HG03159 (cell line): ENCODE results near the gene SURF1.

Source experiments
- ATAC-seq: cut with Tn5 transposase; IDR thresholded peaks from one replicate; pipeline ENCODE4 v1.9.1; 2021; ENCODE audit warnings: mild to moderate bottlenecking, moderate library complexity; ENCODE audit not compliant: unreplicated experiment

SURF1 gene

DNA sequence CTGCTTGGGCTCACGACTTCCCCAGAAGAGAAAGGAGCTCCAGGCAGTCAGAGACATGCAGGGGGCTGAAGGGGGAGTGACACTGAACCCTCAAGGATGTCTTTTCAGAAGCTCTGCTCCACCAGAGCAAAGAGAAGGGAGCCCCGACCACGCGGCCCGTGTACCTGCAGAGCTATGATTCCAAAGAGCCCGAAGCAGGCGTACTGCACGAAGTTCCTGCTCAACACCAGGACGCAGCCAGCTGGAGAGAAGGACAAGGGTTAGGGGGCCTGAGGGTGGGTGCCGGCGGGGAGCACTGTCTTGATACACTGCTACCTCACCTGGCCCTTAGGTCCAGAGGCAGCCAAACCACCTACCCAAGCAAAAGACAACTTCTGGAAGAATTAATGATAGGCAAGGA lies 10.1 kb upstream of the SURF1 start:
- no peak for ATAC-seq

DNA sequence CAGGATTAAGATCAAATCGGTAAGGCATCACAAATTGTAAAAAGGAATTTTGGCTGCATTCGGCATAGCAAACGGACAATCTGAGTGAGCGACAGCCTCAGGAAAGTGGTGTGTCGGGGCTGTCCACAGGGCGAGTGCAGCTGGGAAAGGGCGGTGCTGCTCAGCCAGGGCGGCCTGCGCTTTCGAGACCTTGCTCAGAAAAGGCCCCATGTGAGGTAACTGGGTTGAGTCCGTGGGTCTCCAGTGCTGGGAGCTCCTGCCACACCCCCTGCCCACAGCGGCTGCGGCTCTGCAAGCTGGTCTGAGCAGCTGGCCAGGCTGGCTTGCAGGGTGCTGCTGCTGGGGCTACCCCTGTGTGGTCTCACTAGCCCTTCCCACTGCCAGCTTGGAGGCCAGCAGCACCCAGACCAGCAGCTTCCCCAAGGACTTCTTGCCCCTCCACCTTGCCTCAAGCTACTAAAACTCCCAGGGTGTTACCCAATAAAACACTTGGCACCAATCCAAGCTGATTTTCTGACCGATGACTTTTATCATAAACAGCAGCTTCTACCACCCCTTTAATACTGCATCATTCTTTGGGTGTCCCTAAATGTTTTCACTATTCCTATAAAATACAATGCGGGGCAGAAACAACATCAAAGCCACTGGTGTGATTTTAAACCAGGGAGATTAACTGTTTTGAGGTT lies 6.2 kb upstream of the SURF1 start:
- no peak for ATAC-seq

DNA sequence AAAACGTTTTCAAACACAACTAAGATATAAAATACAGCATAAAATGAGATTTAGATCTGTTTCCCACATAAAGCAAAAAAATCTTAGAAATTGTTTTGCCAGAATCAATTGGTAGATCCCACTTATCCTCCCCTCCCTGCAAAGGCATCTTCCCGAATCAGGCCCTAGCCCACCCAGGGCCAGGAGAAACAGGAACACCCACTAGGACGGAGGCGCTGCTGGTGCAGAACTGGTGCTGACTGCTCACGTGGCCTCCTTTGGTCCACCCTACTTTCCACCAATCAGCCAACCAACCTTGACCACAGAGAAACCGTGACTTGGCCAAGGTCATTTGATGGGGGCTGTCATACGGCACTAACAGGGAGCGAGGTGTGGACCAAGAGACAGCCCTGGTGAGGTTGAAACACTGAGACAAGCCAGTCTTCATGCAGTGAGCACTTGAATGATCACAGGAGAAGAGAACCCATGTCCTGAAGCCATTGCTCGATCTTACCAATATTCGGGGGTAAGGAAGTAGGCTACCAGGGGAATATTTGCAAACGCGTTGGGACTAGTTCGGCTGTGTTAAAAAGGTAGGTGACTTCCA lies 5.3 kb upstream of the SURF1 start:
- ATAC-seq: no peak

DNA sequence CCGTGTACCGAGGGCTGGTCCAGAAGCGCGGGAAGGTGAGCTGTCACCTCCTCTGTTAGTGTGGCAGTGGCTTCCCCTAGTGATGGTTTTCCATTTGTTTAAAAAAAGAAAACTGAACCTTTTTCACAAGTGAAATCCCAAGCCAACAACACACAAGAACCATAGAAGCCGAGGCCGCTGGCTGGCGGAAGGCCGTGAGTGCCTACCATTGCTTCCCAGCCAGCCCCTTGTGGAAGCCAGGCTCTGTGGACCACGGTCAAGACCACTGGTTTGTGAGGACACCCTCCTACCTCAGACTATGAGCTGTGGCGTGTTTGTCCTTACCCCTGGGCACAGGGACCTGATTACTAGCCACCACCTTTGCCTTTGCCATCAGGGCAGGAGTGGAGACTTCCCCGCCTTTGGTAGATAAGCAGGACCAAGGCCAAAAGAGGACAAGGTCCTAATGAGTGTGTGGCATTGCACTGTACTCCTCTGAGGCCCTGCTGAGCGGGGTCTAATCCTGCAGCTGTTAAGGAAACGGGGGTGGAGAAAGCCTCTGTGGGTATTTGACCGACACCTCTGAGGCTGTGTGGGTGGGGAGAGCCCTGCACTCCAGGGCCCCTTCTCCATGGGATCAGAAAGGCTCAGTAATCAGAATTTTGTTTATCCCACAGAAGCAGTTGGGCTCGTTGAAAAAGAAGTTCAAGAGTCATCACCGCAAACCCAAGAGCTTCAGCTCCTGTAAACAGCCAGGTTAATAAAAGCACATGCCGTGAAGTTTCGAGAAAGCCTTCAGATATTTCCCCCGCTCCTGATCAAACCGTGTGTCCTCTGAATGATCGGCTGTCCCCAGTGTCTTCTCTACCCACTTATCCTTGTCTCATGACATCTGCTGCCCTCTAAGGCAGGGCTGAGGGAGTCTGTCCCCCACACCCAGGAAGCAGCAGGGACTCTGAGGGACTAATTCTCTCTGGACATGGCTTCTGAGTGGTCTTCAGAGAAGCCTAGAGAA lies 4.4 kb upstream of the SURF1 start:
- no peak for ATAC-seq

DNA sequence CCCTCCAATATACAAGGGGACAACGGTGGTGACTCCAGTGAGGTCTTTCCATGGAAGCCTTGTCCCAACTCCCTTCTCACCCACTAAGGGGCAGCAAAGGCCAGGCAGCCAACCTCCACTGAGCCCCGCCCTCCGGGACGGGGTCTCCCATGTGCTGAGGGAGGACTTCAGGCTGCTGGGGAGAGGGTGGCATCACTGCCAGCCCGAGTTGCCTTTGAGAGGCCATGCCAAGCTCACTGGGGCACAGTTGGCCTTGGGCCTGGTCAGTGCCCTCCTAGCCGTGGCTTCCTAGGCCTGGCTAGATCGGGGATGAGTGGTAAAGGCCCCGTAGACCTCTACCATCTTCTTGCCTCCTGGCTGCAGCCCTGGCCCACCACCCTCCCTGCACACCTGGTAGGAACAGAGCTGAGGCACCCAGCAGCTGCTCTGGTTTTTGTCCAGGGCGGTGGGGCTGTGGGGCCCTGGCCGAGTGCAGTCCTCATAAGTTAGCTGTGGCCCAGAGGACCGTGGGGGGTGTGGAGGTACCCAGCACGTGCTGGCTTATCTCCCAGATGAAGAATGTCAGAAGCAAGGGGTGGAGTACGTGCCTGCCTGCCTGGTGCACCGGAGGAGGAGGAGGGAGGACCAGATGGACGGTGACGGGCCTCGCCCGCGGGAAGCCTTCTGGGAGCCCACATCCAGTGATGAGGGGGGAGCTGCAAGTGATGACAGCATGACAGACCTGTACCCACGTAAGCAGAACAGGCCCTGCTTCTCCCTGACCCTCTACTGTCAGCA lies 3.3 kb upstream of the SURF1 start:
- no peak for ATAC-seq

DNA sequence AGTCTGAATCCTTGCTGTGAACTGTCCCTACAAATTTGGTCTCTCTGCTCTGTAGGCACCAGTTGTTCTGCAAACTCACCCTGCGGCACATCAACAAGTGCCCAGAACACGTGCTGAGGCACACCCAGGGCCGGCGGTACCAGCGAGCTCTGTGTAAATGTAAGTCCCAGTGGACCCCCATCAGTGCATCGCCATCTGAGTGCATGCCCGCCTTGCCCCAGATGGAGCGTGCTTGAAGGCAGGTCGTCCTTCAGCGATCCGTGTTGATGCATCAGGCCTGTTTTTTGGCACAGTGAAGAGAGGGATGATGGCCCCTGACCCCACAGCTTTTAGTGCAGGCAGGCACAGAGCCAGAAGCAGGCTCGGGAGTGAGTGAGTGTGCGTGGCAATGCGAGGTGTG lies 1.4 kb upstream of the SURF1 start:
- ATAC-seq: no peak

DNA sequence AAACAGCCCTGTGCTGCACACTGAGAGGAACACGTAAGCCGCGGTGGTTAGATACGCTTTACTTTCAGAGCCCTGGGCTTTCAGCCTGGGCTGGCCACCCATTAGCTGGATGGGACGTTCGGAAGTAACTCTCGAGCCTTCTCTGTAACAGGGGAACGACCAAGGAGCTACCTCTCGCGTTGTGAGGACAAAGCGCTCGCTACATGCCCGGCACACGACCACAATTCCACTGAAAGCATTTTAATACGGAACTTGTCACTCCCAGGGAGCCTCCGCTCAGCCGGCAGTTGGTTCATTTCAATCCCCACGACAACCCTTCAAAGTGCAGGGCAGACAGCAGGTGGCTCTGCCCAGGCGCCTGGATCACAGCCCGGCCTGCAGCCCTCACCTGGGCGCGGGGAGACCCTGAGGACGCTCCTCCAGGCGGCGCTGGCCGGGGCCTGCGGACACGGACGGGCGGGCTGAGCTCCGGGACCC lies 368 bp downstream of the SURF1 start:
- peak; percentile 28 for ATAC-seq

DNA sequence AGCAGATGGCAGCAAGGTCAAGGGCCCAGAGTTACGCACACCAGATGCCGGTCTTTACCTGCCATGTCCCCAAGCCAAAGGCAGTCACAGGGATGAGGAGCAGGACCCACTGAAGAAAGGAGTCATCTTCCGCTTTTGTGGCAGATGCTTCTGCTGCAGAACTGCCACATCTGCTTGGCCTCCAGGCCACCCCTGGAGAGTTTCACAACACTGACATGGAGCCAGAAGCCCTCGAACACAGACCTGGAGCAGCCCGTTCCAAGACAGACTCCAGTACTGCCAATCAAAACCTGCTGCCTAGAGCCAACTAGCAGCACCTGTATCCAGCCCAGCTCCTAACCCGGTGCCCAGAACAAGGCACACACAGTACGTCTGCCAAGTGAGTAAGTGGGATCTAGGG lies 1.5 kb downstream of the SURF1 start:
- ATAC-seq: no peak

DNA sequence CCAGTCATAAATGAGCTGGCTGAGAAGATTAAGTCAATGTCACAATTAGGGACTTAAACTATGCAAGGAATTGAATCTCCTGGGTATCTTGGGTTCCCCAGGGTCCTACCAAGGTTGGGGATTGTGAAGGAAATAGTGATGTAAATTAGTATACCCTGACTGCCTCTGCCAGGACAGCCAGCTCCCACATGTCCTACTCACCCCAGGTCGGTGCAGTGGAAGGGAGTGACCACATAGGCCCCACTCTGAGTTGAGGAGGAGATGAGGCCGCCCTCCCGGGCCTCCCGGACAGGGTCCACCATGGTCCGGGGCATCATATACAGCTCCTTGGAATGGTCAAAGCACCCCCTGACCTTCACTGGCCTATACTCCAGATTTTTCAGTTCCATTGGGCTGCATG lies 2.7 kb downstream of the SURF1 start:
- no peak for ATAC-seq

DNA sequence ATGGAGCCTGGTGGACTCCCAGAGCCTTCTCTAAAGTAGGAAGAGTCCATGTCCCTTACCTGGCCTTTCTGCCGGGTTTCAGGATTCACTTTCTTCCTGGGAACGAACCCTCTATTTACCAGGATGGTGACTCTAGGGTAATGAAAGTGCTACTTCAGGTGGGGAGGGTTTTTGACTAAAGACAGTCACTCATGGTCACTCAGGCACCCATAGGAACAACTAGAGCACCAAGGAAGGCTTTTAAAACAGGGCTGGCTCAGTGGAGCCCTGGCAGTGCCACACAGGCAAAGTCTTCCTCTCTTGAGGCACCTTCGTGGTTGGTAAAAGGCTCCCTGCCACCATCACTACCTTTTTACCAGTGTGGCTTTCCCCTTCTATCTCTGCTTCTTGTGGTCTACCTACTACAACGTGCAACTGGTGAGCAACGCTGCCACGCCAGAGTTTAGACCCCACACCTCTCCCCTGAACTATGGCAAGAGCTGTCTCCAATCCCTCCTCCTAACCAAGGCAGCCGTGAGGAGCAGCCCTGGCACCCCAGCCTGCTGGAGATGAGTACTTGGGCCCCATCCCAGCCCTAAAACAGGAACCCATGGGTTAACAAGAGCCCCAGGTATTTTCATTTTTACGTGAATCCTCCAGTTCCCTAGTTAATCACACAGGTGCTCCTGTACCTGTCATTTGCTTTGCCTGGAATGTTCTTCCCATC lies 3.5 kb downstream of the SURF1 start:
- ATAC-seq: no peak

DNA sequence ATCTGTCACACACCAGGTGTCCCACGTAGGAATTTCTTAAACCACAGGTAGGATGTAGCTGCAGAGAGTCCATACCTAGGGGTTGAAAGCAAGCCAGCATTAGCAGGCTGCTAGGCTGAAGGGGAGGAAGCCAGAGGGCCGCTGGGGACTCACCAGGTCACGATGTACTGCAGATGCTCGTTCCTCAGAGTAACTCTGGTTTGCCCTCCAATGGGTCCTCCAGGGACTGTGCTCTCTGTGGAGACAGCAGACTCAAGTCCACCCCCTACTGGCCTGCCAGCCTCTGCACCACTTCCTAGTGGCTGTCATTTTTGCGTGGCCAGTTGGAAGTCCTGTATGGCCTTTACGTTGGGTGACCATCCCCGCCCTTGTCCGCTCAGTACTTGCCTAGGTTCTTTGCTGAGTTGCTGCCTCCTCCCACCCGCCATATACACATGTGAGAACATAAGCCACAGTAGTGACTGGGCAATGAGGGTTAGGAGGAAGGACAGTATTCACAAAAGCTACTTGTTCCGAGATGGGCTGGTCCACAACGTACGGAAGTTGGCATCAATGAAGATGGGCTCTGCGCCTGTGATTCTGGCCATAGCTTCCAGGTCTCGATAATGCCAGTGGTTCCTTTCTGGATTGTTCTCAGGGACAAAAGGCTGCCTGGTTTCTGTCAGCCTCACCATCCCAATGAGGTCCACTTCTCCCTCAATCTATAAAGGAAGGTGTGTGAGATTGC lies 4.2 kb downstream of the SURF1 start:
- ATAC-seq: no peak

DNA sequence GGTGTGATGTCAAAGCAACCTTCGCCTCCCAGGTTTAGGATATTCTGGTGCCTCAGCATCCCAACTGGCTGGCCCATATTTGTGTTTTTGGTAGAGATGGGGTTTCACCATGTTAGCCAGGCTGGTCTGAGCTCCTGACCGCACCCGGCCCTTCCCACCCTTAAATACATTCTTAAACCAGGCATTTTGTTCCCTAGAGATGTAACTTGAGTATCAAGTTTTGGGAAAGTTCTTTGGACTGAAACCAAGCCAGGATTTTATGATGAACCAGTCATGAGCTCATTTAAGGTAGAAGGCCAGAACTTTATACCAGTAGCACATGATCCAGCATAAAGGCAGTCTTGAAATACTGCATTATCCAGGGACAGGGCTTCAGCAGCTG lies 4.8 kb downstream of the SURF1 start:
- ATAC-seq: no peak

DNA sequence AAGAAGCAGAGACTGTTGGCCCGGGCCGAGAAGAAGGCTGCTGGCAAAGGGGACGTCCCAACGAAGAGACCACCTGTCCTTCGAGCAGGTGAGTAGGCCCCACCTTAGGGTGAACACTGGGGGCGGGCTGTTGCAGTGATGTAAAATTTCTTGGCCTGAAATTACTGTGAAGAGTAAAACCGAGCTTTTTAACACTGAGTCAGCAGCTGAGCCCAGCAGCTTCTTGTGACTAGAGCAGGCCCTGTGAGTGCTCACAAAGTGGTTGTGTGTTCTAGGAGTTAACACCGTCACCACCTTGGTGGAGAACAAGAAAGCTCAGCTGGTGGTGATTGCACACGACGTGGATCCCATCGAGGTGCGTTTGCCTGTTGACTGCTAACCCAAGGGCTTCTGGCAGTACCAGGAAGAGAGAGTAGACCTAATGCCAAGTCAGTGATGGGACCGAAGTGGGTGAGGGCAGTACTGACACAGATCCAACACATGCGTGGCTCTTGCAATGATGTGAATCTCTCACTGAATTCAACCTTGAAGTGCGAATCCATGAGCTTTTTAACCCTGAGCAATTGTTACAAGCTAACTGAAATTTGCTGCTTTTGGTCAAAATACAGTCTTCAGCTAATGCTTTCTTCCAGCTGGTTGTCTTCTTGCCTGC lies 6.2 kb downstream of the SURF1 start:
- ATAC-seq: no peak

DNA sequence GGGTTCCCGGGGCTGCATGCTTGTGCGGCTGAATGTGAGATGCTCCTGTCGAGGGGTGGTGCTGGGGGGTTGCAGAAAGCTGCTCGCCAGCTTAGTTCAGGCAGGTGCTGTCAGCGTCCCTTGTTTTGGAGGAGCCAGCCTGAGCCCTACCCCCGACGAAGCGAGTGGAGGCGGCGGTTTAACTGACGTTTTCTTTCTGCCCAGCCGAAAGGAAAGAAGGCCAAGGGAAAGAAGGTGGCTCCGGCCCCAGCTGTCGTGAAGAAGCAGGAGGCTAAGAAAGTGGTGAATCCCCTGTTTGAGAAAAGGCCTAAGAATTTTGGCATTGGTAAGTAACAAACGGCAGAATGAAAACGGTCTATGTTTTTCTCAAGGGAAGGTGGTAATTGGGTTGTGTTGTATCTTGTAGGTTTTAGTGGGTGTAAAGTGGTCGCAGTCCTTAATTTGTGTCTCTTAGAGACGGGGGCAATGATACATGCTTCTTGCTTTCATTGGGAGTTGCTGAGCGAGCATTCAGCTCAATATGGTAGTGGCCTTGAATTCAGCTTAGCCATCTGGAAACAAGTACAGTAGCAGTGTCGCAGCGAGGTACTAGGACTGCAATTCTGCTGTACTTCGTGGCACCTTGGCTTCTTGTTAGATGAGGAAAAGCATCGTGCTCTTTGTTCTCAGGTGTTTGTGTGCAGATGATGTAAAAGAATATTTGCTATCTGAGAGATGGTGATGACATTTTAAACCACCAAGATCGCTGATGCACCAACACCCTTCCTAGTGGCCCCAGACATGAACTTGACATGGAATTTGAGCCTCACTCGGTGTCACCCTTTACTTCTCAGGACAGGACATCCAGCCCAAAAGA lies 7.3 kb downstream of the SURF1 start:
- no peak for ATAC-seq

DNA sequence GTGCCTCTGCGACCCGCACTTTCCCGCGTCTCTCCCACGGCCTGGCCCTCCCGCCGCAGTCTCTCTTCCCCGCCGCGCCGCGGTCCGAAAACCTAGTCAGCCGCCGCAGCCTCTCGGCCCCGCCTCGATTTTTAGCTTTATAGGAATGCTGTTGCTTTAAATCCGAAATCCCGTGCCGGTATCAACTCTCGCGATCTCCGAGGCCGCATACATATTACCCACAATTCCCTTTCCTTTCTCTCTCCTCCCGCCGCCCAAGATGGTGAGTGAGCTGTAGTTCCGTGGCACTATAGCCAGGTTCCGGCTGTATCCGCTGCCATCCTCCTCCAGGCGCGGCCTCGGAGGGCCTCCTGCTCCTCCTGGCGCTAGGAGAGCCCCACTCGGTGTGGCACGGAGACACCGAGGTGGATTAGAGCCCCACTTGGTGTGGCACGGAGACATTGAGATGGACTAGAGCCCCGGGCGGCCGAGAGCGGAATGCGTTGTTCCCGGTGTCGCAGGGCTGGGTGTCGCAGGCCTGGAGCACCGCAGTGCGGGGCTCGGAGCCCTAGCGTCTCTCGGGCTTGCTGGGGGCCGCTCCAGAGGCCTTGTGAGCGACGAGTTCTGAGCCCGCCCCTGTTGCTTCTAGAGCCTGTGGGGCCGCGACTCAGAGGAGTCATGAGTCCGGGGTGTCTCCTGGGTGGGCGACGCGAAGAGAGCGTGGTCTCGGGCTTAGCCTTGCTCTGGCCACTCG lies 8.1 kb downstream of the SURF1 start, which contains the start of the genes MED22 and RPL7A:
Gene MED22 (minus strand): TSS at position 147 of the 733 bp plus-strand sequence. CDS start 1,469 bp downstream, outside the sequence.
Gene RPL7A (plus strand): TSS at position 234 of the 733 bp plus-strand sequence. CDS start 26 bp downstream, at position 260.
- peak; percentile 66 for ATAC-seq

DNA sequence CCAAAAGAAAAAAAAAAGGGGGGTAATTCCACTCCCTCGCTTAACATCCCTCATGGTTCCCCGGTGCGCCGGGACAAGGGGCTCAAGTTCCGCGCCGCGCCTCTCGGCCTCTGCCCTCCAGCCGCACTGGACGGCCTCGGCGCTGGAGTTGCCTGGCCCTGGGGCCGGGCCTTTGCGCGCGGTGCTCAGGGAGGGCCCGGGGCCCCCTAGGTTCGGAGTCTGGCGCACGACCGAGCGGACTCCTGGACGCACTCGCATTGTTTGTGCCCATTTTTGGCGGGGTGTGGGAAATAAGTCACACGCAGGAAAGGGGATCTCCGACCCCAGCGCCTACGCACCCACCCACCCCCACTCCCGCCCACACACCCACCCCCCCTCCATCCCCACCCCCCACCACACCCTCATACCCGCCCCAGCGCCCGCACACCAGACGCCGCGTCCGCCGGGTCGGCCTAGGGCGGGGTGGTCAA lies 8.7 kb downstream of the SURF1 start:
- peak; percentile 31 for ATAC-seq
